Stimulated activated CD4-positive, alpha-beta T cell treated with anti-CD3 and anti-CD28 coated beads, Interleukin-4, amount 100 ng/mL, for 24 hours (primary cell): ENCODE results near the gene FXYD2.
"Not testable (repeated sequence)": the region's sequence is repeated elsewhere in the genome, so short reads cannot be mapped to it uniquely, and the experiment has no call there.

ENCODE experiments used
- DNase-seq: peaks from one replicate; pipeline ENCODE4 v3.0.0-alpha.2; 2020

Gene FXYD2

DNA sequence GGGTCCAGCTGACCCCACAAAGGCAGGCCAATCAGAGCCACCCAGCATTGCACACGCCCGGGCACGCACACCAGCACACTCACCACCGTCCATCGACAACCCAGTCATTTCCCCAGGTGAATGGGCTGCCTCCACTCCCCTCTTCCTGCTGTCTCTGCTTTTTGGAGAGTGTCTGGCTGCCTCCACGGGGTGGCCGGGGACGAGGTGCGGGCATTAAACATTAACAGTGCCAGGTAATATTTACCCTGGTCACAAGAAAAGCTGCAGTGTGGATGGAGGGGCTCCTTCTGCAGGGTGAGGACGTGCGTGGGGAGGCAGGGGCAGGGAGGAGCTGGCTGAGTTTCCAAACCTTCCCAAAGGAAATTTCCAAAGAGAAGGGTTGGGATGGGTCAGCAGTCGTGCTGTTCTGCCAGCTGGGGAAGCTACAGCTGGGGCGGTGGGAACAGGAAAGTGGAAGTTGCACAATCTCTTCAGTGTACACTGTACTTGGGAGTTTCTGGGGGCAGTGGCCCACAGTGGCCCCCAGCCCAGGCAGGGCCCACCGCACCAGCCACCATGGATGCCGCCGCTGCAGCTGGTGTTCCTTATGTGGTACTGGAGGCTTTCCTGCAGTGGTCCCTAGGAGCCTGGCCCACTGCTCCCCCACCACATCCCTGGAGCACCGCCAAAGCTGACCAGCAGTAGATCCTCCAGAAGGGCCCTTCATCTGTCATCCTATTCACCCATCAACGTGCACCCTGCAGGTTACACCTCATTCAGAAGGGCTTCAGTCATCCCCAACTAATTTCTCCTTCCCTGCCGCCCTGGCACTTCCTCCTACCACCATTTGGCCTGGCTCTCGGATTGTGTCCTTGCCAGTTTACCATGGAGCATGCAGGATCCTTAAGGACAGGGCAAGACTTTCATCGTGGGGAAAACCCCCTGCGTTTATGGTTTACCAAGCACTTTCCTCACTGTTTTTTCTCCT, at the start of gene FXYD2:
Gene FXYD2 (minus strand): TSS at position 174 of the 967 bp plus-strand sequence. CDS start 66 bp downstream, at position 108.
- DNase-seq, result no peak

DNA sequence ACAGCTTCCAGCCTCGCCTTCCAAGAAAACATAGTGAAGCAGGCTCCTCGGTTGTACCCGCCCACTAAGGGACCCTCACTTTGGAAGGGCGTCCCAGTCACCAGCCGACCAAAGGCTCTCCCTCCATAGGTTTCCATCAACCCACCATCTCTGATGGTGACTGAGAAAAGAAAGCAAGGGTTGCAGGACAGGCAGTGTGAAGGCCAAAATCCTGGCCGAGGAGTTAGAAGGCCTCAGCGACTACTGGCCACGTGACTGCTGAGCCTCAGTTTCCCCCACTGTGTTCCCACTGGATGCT, 49.2 kb upstream of the FXYD2 start:
- DNase-seq, result no peak

DNA sequence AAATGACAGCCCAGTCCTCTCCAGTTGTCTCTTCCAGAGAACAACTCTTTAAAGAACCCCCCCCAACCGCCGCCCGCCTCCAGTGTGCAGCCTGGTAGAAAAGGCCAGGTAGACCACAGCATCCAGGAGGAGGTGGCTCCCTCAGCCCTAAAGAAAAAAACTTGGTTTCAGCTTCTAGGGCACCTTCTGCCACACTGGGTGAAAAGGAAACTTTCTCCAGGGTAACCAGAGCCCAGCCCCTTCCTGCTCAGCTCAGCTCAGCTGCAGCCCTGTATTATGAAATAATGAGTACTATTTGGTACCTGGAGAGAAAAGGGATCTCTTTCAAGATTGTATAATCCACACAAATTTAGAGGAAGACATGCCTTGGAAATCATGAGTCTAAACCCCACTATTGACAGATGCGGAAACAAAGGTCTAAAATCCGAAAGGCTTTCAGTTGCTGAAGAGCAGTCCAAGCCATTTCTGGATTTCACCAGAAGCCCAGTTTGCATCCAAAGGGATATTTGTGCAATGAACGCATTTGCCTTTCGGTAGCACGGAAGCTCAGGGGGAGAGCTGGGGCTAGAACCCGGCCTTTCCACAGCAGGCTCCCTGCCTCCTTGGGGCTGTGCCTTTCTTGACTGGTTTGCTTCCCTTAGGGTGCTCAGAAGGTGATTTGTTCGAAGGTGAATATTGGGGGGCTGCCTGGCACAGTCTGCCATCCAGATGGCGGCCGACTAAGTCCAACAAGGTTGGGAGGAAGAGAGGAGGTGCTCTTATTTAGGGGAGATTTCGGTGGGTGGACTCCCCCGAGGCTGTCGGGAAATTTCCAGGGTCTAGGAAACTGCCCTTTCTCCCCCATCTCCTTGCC, 48.7 kb upstream of the FXYD2 start:
- no peak for DNase-seq

DNA sequence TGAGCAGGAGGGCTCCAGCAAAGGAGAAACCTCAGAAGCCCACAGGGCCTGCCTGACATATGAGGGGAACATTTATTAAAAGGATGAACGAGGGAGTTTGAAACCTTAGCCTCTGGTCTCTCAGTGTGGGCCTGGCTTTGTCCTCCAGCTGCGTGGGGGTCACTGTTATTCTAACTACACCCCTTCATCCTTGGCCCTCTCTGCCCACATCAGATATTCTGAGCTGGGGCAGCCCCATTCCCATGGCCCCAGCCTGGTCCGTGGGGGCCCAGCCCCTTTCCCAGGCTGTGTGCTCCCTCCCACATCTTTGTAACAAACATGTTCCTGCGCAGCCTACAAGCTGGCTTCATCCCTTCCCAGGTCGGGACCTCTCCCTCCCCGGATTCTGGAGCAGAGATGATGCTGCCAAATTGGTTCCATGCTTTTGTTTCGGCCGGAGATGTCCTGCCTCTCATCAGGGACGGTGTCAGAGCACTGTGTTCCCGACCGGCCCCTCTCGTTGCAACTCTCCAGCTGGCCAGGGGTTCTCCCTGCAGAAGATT, 47.9 kb upstream of the FXYD2 start:
- DNase-seq, result no peak

DNA sequence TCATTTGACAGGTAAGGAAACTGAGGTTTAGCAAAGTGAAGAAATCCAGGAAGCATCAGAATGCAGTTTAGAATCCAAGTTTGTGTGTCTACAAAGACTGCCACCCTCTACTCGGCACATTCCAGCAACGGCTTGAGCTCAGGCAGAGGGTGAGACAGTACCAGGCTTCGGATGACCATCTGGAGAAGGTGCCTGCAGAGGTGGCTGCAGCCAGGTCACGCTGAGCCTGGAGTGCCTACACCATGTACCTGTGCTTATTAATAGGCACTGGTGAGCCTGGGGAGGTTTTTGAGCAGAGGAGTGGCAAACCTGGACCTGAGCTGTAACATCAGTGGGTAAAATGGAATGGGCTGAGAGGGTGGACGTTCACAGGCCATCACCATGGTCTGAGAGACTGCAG, 47.2 kb upstream of the FXYD2 start:
- DNase-seq, result no peak

DNA sequence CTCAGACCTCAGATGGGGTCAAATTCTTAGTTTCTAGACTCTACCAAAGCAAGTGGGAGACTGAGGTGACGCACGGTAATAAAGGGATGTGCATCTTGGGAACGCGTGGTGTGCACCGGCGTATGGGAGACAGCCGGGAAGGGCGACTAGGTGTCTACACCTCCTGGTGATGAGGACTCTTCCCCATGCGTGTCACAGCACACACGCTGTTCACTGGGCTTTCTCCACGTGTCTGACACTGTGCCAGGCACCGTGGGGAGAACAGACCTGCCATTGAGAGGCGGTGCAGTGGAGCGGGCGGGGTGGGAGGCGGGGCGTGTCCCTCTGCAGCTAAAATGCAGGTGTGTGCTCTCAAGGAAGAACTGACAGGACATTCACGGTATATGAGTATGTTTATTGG, 46.6 kb upstream of the FXYD2 start:
- no peak for DNase-seq

DNA sequence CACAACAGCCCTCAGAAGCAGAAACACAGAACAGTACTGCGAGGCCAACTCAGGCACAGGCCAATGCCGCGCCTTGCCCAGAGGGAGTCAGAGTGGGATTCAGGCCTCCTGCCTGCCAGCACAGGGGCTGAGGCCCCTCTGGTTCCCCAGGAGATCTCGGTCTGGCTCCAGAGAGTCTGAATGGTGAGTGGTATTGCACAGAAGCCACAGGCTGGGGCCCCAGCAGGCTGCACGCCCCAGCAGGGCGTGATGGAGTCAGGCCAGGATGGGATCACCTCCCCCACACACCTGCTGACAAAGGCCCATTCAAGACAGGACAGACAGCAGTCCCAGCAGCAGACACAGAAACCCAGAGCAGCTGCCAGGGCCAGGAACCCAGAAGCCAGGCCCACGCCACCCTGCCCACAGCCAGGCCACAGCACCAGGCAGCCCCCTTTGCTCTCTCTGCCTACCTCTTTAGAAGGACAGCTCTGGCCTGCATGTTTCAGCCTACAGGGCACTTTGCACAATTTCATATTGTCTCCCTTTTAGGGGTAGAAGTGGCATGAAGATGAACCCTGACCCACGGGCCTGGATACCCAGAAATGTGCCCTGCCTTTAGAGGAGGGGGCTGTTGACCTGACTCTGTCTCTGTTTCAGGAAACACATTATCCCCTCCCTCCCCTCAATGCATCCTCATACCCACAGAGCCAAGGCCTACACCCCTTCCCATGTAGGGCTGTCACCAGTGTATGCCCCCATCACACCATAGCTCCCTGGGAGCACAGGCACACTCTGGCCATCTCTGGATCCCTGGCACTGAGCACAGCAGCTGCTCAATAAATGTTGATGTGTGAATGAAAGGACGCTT, 45.8 kb upstream of the FXYD2 start:
- no peak for DNase-seq

DNA sequence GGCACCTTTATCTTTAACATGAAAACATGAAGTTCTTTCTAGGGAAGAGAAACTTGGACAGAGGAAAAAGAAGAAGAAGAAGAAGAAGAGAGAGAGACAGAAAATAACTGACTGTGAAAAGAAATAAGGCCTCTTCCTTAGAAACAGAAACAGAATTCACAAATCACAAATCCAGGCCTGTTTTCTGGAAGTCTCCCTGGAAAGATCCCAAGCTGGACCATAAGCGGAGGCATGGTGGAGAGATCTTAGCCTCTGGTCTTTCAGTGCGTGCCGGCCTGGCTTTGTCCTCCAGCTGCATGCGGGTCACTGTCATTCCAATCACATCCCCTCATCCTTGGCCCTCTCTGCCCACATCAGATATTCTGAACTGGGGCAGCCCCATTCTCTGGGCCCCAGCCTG, 45.1 kb upstream of the FXYD2 start:
- no peak for DNase-seq

DNA sequence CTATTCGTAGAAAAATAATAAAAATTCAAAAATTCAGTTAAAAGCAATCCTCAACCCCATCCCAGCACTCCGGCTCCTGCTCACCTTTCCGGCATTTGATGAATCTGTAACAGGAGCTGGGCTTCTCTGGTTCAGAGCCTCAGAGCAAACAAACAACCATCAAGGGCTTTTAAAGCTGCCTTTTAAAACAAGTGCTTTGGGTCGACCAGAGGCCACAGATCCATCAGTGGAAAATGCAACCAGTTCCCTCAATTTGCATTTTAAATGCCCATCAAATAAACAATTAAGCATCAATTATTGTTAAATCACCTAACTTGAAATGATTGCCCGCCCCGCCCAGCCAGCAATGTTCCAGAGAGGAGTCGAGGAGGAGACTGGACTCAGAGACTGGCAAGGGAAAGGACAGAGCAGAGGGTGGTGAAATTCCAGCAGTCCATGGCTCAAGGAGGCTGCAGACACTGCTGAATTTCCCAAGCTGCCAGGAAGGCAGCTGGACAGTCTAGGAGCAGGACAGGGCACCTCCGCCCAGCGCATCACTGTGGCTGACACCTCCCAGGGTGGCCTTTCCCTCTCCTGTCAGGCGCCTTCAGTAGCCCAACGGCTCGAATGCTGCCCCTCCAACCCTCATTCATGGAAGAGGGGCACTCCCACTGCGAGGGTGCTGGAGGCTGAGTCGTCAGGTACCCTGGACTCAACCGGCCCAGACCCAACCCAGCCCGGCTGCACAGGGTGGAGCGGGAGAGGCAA, 44.4 kb upstream of the FXYD2 start:
- no peak for DNase-seq

DNA sequence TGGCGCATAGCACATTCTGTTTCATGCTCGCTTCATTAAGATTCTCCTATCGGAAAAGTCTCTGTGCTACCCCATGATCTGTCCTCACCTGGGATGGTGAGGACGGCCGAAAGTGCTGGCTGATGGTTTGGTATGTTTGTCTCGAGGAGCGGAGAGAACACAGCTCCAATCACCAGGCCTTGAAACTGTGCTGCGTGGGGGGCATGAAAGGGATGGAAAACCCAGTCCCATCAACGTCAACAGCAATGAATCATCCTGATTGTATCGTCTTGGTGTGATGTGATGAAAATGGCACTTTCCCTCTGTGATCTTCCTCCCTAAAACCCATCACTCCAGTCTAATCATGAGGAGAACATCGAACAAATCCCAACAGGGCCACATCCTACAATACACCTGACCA, 43.5 kb upstream of the FXYD2 start:
- no peak for DNase-seq

DNA sequence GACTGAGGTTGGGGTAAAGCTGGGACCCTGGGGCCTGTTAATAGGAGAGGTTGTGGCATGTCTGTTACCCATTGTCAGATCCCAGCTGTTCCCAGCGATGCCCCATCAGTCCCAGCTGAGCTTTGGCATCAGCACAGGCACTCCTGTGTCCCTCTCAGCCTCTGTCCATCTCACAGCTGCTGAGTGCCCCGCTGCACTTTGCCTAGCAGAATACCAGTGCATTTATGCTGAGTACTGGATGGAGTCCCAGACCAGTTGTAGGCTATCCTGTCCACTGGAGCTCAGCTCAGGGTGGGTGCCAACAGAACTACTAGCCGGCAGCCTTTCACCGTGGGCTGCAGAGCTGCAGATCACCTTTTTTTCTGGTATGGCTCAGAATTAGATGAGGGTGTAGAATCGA, 42.0 kb upstream of the FXYD2 start:
- no peak for DNase-seq

DNA sequence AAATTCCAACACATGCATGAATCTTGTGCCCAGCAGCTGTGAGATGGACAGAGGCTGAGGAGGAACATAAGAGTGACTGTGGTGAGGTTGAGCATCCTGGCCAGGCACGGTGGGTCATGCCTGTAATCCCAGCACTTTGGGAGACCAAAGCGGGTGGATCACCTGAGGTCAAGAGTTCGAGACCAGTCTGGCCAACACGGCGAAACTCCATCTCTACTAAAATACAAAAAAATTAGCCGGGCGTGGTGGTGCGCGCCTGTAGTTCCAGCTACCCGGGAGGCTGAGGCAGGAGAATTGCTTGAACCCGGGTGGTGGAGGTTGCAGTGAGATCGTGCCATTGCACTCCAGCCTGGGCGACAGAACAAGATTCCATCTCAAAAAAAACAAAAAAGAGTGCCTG, 41.0 kb upstream of the FXYD2 start:
- not testable (repeated sequence) for DNase-seq

DNA sequence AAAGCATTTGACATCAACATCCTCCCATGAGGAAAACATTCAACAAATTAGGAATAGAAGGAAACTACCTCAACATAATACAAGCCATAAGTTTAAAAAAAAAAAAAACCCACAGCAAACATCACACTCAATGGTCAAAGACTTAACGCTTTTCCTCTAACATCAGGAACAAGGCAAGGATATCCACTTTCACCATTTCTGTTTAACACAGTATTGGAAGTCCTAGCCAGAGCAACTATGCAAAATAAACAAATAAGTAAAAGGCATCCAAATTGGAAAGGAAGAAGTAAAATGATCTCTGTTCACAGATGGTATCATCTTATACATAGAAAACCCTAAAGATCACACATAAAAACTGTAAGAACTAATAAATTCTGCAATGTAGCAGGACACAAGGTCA, 38.8 kb upstream of the FXYD2 start:
- no peak for DNase-seq

DNA sequence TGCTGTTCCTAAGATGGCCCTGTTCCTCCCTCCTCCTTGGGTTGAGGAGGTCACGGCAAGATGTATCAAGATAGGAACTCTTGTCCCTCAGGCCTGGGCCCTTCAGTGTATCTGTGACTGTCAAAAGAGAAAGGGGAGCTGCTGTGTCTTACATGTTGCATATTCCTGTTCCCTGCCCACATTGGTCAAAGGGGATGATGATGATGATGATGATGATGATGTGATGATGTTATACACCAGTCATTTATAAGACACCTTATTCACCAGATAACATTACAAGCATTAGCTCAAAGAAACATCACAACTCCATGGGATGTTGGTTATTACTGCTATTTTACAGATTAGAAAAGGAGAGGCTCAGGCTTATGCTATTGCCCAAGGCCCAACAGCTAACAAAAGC, 38.2 kb upstream of the FXYD2 start:
- no peak for DNase-seq

DNA sequence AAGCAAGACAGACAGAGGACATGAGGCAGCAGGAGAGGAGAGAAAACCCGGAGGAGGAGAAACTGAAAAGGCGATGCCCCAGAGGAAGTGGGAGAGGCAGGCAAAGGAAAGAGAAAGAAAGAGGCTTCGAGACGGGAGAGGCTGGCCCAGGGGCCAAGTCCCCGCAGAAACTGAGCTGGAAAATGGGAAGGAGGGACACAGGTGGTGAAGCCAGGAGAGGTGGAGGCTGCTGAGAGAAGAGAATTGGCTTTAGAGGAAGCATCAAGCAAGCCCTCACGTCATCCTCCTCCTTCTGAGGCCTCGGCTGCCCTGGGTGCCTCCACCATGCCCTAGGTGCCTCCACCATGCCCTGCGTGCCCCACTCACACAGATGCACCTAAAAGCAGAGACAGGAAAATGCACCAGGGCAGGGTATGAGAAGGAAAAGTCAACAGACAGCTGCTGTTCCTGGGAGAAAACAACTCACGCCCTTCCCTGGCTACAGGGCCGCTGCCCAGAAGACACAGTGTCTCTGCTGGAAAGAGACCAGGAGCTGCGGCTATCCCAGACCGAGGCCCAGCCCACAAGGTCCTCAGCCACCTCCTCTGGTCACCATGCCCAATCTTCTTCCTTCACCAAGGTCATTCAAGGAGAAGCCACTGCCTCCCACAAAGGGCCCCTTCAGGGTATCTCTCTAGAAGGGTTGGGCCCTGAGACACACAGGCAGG, 37.6 kb upstream of the FXYD2 start:
- no peak for DNase-seq

DNA sequence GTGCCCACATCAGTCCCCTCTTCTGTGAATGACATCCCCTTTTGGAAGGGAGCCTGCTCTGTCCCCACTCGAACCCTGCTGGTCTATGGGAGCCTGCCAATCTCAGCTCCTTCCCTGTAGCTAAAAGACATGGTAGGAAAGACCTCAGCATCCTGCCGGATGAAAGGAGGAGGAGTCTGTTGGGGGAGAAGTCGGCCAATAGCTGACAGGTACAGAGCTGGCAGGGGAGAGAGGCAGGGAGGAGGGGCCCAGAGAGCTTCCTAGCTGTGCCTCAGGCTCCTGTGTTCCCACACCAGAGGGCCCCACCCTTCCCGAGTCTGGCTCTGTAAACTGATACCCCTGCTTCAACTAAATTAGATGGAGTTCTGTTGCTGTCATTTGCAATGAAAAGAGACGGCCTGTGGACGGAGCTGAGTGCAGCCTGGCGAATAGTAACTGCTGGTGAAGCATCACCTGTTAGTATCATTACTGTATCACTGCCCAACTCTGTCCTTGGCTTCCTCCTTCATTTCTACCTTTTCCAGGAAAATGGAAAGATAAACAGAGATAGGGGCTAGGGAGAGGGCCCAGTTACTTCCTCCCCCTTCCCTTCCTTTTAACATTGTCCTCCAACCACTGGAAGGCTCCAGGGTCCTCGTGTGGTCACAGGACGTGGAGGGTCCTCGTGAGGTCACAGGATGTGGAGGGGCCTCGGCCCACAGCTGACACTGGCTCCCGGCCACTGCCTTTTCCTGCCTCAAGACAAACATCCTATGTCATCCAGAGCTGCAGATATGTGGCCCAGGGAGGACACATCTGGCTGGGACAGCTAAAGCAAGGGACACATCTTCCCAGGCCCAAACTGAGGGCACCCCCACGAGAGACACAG, 36.8 kb upstream of the FXYD2 start:
- no peak for DNase-seq

DNA sequence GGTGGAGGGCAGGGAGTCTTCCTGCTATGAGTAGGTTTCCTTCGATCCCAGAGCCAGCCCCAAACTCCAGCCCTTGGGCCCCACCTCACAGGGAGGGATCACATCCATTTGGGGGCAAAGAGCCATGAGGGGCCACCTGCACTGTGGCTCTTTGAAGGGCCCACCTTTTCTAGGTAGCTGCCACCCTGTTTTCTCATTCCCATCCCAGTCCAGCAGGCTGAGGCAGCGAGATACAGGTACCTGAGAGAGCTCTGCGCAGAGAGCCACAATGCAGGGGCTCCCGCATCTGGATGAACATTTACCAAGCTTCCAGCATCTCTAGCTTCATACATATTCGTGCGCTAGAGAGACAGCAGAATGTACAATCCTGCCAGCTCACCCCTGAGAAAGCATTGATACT, 35.6 kb upstream of the FXYD2 start:
- no peak for DNase-seq

DNA sequence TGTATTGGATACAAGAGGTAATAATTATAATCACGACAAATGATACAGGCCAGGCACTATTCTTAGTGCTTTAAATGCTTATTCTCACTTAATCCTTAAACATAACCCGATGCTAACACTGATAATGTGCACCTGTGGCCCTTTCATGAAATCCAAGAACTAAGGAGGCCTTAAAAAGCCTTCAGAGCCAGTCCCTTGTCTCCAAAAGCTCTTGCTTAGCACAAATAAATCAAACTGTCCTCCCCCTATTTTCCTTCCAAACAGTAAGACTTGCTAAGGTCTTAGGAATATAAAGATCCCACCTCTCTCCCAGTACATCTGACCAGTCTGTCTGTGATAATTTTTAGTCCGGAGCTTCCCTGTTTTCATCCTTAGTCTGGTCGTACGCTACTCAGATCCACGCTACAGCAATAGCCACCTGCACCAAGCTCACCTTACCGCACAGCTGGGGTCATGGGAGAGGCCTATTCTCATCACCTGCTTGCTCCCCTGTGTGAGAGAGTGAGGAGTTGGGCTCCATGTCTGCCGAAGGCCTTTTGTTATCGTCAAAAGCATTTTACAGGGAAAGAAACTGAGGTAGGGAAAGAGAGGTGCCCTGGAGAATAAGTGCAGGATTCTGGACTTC, 35.1 kb upstream of the FXYD2 start:
- no peak for DNase-seq

DNA sequence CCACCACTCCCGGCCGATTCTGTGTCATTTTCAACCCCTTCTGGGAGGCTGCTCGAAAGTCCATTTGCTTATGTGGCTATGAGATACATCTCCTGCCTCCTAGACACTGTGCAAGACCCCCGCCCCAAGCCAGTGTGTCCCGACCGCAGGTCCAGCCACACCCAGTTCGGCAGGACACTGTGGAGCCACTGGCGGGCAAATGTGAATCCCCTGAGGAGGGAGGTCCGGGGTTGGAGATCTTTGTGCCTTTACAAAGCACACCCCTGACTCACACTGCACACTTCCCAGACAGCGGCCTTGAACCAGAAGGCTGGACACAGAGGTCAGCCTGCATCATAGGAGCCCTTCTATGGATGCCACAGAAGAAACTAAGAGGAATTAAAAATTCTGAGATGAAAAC, 34.5 kb upstream of the FXYD2 start:
- DNase-seq, result no peak
